GM18502 (cell line): ENCODE data around the gene TSSK2.

Source experiments
- ATAC-seq: cut with Tn5 transposase; IDR thresholded peaks from one replicate; pipeline ENCODE4 v1.9.1; 2021; ENCODE audit warnings: mild to moderate bottlenecking; ENCODE audit not compliant: unreplicated experiment, poor library complexity

The TSSK2 gene

GRCh38 chr22:19122752-19123492 is 8.2 kb upstream of the TSSK2 start:
- no peak for ATAC-seq

GRCh38 chr22:19123936-19124335 is 7.2 kb upstream of the TSSK2 start:
- no peak for ATAC-seq

GRCh38 chr22:19124377-19124776 is 6.7 kb upstream of the TSSK2 start:
- no peak for ATAC-seq

DNA sequence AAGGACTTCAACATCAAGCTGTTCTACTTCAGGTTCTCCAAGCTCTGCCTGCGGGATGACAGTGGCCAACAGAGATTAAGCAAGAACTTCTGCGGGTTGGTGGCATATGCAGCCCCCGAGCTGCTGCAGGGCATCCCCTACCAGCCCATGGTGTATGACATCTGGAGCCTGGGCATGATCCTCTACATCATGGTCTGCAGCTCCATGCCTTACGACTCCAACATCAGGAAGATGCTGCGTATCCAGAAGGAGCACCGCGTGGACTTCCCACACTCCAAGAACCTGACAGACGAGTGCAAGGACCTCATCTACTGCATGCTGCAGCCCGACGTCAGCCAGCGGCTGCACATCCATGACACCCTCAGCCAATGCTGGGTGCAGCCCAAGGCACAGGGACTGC is 6.1 kb upstream of the TSSK2 start:
- ATAC-seq, result no peak

GRCh38 chr22:19125474-19126308 is 5.4 kb upstream of the TSSK2 start:
- no peak for ATAC-seq

DNA sequence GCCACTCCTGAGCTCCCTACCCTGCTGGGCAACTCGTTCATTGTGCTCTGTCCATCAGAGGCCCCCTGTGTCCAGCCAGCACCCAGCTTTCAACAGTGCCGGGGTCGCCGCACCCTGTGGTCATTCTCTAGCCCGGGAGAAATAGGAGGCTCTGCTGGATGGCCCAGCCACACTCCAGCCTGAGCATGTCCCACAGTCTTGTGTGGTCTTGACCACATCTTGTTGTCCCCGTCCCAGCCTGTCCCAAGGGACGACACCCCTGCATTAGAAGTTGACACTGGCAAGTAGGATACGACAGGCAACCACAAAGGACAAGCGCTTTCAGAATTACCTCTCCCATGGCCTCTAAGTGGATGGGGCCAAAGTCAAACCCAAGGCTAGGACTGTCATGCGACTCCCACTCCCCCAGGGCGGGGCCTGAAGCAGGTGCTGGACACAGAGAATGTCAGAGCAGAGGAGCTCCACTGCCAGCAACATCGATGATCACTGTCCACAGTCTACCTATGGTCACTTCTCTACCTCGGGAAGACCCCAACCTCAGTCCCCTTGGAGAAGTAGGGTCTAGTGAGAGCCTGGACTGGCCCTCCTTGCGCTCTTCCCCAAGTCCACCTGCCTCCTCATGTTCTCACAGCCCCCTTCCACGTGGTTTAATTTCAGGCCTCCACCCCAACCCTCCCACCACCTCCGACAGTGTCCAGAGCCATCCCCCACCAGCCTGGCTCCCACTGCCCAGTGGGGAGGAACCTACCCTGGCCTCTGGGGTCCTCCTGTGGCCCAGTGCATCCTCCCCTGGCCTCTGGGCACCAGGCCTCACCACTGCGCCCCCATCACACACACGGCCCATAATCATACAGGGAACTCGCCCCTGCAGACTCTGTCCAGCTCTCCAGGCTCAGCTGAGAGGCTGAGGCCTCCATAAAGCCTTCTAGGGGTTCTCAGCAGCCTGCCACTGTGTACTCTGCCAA is 4.5 kb upstream of the TSSK2 start:
- no peak for ATAC-seq

DNA sequence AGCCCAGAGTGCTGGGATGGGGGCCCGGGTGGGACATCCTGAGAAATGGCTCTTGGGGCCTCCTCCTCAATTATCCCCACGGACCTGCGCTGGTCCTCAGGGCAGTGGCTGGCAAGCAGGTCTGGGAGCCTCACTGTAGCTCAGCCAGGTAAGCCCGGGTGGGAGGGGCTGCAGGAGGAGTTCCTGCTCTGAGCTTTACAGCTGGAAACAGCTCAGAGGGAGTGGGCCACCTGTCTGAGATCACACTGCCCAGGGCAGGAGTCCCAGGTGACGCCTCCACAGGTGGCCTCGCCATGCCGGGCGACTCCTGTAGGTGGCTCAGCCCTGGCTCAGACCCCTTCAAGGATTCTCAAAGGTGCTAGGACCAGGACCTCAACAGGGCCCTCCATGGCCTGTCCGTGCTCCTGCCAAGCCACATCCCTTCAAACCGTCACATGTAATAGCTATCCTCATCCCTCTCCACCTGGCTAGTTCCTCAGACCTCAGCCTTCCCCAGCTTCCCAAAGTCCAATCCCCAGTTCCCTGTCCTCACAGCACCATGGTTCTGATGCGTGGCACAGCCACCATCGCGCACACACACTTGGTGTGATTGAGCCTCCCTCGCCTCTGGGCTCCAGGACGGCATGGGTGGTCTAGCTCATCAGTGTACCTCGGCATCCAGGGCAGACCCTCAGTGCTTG is 3.6 kb upstream of the TSSK2 start:
- ATAC-seq, result no peak

DNA sequence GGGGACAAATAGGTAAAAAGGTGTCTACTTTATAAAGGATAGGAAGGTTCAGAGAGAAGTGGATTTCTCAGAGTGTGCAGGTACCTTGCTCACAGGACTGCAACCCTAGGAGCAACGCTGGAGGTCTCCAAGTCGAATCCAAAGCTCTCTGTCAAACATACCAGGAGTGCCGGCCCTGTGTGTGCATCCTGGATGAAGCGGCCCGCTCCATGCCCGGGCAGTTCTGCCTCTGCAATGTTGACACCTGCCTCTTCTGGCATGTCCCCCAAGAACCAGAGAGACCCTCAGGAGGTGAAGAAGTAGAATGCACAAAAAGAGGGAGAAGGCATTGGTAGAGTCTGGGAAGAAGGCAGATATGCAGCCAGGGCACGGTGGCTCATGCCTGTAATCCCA is 3.1 kb upstream of the TSSK2 start:
- ATAC-seq, result no peak

- no peak for ATAC-seq
Measured at GRCh38 chr22:19128946-19129727, 2.0 kb upstream of the TSSK2 start.

DNA sequence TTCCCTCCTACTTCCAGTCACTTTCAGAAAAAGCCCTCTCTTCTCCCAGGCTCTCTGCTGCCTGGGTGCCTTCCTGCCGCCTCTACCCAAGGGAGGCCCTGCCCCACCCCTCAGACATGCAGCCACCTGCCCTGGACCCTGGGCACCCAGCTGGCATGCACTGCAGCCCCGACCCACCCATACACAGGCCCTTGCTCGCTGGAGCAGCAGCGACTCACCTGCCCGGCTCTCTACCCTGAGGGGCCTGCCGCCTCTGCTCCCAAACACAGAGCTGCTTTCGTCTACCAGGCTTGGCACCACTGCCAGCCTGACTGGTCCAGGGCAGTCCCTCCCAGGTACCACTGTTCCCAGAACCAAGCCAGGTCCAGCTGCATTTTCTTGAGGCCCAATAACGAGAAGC is 1.2 kb upstream of the TSSK2 start:
- ATAC-seq, result no peak

DNA sequence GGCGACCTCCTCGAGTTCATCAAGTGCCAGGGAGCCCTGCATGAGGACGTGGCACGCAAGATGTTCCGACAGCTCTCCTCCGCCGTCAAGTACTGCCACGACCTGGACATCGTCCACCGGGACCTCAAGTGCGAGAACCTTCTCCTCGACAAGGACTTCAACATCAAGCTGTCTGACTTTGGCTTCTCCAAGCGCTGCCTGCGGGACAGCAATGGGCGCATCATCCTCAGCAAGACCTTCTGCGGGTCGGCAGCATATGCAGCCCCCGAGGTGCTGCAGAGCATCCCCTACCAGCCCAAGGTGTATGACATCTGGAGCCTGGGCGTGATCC is 542 bp downstream of the TSSK2 start:
- no peak for ATAC-seq

DNA sequence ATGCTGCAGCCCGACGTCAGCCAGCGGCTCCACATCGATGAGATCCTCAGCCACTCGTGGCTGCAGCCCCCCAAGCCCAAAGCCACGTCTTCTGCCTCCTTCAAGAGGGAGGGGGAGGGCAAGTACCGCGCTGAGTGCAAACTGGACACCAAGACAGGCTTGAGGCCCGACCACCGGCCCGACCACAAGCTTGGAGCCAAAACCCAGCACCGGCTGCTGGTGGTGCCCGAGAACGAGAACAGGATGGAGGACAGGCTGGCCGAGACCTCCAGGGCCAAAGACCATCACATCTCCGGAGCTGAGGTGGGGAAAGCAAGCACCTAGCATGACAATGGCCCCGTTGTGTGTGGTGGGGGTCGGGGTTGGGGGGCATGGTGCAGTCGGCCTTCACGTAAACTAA is 1.0 kb downstream of the TSSK2 start:
- ATAC-seq, result no peak

- ATAC-seq, result no peak
Measured at GRCh38 chr22:19132693-19133400, 1.7 kb downstream of the TSSK2 start.

GRCh38 chr22:19133561-19133960 is 2.5 kb downstream of the TSSK2 start:
- ATAC-seq, result no peak

DNA sequence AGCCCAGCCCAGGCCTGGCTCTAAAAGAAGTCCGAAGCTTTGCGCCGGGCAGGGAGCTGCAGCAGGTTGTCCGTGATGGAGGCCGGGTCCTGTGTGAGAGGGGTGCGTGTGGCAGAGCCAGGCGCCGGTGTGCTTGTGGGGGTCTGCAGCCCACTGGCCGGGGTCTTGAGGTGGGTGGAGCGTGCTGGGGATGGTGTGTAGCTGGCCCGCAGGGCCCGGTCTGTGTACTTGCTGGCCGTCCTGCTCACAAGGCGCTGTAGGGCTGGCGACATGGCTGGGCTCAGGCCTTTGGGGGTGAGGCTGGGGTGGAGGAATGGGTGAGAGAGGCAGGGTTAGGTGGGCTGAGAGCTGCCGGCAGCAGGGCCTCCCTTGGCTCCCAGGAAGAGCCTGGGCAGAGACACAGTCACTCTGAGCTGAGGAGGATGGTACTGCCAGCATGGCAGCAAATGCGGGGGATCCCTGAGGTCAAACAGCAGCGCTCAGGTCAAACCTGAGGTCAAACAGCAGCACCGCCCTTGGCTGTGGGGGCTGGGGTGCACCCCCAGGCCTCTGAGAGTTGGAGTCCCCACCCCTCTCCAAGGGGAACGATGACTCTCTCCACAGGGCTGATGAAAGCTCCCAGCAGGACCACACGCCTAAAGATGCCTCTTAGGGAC is 3.2 kb downstream of the TSSK2 start:
- no peak for ATAC-seq

- ATAC-seq, result no peak
Measured at GRCh38 chr22:19134874-19135273, 3.8 kb downstream of the TSSK2 start.

GRCh38 chr22:19136915-19137314 is 5.8 kb downstream of the TSSK2 start:
- no peak for ATAC-seq
